Muscle of leg (tissue), 11 donors: ENCODE data around the gene PTP4A2. TPM values are rescaled to one million over a fixed set of nuclear protein-coding genes. Genes with fewer than 3 reads are reported as not detected.

ENCODE experiments used
- DNase-seq: peaks from one replicate; pipeline ENCODE4 v3.0.0; 2013
- H3K27ac ChIP-seq: one replicate; pipeline ENCODE4 v1.5.1; 2013; ENCODE audit warnings: mild to moderate bottlenecking, low read length, control low read depth
- H3K27me3 ChIP-seq: one replicate; pipeline ENCODE4 v1.6.1; 2013; ENCODE audit warnings: low read length; ENCODE audit not compliant: control insufficient read depth, insufficient read depth
- H3K36me3 ChIP-seq: one replicate; pipeline ENCODE4 v1.6.1; 2013; ENCODE audit warnings: low read length; ENCODE audit not compliant: control insufficient read depth, insufficient read depth
- H3K4me1 ChIP-seq: one replicate; pipeline ENCODE4 v1.6.1; 2013; ENCODE audit warnings: low read length; ENCODE audit not compliant: control insufficient read depth, insufficient read depth
- H3K4me3 ChIP-seq: one replicate; pipeline ENCODE4 v1.5.1; 2013; ENCODE audit warnings: low read length, control low read depth
- H3K9me3 ChIP-seq: replicated peaks from 2 replicates; pipeline ENCODE4 v1.6.1; 2013; ENCODE audit warnings: low read depth, low read length; ENCODE audit not compliant: control insufficient read depth
- WGBS: methylation state at CpG from one replicate; pipeline ENCODE4 v1.1.5; 2013; ENCODE audit warnings: missing lambda C conversion rate; ENCODE audit not compliant: insufficient coverage; 5-methylcytosine and 5-hydroxymethylcytosine counted together
- polyA plus RNA-seq, 8 donors: library from polyadenylated mRNA; unstranded; fragments of 120-200 nt; gene quantifications; one replicate each; pipeline versions ENCODE4 v1.2.1 to v1.2.3, GENCODE V29; 2013; ENCODE audit warnings: inconsistent platforms in 1 of 8, low replicate concordance in 1 of 8; ENCODE audit not compliant: insufficient read length in 8 of 8, insufficient read depth in 1 of 8
- total RNA-seq: library from RNA; stranded (reverse); fragments of 120-200 nt; gene quantifications from one replicate; pipeline ENCODE4 v1.2.4, GENCODE V29; 2013

The PTP4A2 gene
- total and polyA plus RNA-seq, 9 donors, result 147 to 260 (median 203) TPM

DNA sequence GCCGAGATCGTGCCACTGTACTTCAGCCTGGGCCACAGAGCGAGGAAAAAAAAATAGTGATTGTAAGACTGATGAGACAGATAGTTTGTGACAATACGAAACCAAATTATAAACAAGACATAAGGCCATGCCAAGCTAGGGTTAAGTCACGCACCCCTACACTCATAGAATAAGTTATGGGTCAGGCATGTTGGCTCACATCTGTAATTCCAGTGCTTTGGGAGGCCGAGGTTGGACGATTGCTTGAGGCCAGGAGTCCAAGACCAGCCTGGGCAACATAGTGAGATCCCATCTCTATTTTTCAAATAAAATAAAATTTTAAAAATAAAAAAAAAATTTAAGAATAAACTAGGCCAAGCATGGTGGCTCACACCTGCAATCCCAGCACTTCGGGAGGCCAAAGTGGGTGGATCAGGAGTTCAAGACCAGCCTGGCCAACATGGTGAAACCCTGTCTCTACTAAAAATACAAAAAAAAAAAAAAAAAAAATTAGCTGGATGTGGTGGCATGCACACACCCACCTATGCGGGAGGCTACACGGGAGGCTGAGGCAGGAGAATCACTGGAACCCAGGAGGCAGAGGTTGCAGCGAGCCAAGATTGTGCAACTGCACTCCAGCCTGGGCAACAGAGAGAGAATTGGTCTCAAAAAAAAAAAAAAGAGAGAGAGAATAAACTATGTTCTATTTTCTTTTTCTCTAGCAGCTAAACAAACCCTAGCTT, 72.3 kb downstream of the PTP4A2 start:
- H3K27me3 ChIP-seq, result peaks cover 2% of the 10 kb centered on the region

DNA sequence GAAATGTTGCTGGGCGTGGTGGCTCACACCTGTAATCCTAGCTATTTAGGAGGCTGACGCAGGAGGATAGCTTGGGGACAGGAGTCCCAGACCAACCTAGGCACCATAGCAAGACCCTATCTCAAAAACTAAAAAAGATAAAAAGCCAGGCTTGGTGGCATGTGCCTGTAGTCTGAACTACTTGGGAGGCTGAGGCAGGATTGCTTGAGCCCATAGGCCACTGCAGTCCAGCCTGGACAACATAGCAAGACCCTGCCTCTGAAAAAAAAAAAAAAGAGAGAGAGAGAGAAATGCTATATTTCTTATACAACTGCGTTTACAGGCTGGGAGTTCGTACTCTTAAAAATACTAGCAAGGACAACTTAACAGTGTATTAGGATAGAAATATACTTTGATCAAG, 76.1 kb downstream of the PTP4A2 start:
- Histone ChIP-seq H3K4me3 (no peak overlapping the region), H3K27me3 (peaks cover 2% of the 10 kb centered on the region), H3K36me3 (no peaks in the 10 kb centered on the region), H3K27ac (no peak overlapping the region), H3K4me1 (no peaks in the 10 kb centered on the region), H3K9me3 (no peaks in the 10 kb centered on the region)
- no CpG with 5 or more reads among the region's 4 CpGs for WGBS
- DNase-seq, result no peak

More for the DNA sequence above, 72.3 kb downstream of the PTP4A2 start:
- Histone ChIP-seq H3K4me1 (no peaks in the 10 kb centered on the region), H3K4me3 (no peak overlapping the region), H3K27ac (no peak overlapping the region), H3K36me3 (no peaks in the 10 kb centered on the region), H3K9me3 (no peaks in the 10 kb centered on the region)
- WGBS, result no CpG with 5 or more reads among the region's 11 CpGs
- no peak for DNase-seq

DNA sequence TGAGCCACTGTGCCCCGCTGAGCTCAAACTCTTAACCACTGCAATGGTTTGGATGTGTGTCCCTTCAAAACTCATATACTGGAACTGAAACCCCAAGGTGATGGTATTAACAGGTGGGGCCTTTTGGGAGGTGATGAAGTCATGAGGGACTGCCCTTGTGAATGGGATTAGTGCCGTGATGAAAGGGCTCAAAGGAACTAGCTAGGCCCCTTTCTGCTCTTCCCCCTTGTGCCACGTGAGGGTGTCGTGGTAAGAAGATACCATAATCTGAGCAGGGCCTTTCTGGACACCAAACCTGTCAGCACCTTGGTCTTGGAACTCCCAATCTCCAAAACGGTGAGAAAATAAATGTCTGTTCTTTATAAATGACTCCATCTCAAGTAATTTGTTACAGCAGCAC, 76.8 kb downstream of the PTP4A2 start:
- peaks cover 2% of the 10 kb centered on the region for H3K27me3 ChIP-seq
- H3K27ac ChIP-seq, result no peak overlapping the region
- H3K4me3 ChIP-seq, result no peak overlapping the region
- no peaks in the 10 kb centered on the region for H3K36me3 ChIP-seq
- H3K4me1 ChIP-seq, result no peaks in the 10 kb centered on the region
- 72% methylated on average over 2 of the region's 5 CpGs for WGBS
- no peak for DNase-seq
- no peaks in the 10 kb centered on the region for H3K9me3 ChIP-seq

DNA sequence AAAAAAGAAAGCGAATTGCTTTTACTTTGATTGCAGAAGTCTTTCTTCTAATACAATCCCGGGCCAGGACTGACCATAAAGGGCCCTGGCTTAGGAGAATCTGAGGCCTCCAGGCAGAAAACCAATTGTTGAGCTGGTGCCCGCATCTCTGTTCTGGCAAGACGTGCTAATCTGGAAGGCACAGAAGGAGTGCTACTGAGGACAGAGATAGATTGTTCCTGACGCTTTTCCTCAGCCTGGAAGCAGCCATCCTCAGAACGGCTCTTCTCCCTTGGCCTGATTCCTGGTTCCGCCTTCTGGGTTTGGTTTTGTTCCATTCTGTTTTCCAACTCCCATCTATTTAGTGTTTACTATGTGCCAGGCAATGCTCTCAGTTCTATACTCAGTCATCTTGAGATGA, 77.6 kb downstream of the PTP4A2 start:
- H3K27ac ChIP-seq, result no peak overlapping the region
- no peak overlapping the region for H3K4me3 ChIP-seq
- no peaks in the 10 kb centered on the region for H3K9me3 ChIP-seq
- H3K4me1 ChIP-seq, result no peaks in the 10 kb centered on the region
- H3K36me3 ChIP-seq, result no peaks in the 10 kb centered on the region
- WGBS, result 84% methylated on average over 4 of the region's 7 CpGs
- no peak for DNase-seq
- peaks cover 2% of the 10 kb centered on the region for H3K27me3 ChIP-seq

DNA sequence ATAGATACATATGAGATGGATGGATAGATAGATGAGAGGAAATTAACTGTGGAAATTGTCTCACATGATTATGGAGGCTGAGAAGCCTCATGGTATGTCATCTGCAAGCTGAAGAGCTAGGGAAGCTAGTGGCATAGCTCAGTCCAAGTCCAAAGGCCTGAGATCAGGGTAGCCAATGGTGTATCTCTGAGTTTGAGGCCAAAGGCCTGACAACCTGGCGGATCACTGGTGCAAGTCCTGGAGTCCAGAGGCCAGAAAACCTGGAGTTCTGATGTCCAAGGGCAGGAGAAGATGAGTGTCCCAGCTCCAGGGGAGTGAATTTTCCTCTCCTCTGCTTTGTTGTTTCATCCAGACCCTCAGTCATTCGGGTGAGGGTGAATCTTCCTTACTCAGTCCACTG, 78.4 kb downstream of the PTP4A2 start:
- peaks cover 2% of the 10 kb centered on the region for H3K27me3 ChIP-seq
- H3K9me3 ChIP-seq, result no peaks in the 10 kb centered on the region
- no peak for DNase-seq
- no peak overlapping the region for H3K27ac ChIP-seq
- H3K4me3 ChIP-seq, result no peak overlapping the region
- H3K36me3 ChIP-seq, result no peaks in the 10 kb centered on the region
- no peaks in the 10 kb centered on the region for H3K4me1 ChIP-seq
- WGBS, result 83% methylated on average over 2 of the region's 2 CpGs

DNA sequence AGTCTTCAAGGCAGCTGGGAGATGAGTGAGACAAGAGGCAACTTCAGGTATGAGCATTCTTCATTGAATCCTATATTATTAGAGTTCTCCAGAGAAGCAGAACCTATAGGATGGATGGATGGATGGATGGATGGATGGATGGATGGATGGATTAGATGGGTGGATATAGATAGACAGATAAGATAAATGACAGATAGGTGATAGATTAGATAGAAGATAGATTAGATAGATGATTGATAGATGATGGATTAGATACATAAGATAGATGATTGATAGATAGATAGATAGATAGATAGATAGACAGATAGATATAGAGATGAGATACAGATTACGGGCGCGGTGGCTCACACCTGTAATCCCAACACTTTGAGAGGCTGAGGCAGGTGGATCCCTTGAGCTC, 79.1 kb downstream of the PTP4A2 start:
- no peak for DNase-seq
- H3K27me3 ChIP-seq, result peaks cover under 1% of the 10 kb centered on the region
- H3K36me3 ChIP-seq, result no peaks in the 10 kb centered on the region
- H3K4me3 ChIP-seq, result no peak overlapping the region
- WGBS, result 100% methylated on average over 3 of the region's 3 CpGs
- no peaks in the 10 kb centered on the region for H3K9me3 ChIP-seq
- no peak overlapping the region for H3K27ac ChIP-seq
- H3K4me1 ChIP-seq, result no peaks in the 10 kb centered on the region

DNA sequence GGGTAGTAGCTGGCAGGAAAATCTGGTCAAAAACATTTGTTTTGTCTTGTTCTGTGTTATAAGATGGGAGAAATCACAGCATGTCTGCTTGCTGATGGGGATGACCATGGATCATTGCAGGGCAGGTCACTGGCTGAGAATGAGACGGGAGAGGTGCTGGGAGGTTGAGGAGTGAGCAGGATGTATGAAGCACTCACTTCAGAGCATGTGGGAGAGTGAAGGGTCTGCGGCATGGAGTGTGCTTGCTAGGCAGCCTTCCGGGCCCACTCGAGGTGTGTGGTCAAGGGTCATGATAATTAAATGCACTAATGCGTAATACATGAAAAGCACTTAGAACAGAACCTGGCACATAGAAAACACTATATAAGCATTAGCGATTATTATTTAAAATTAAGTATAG, 80.3 kb downstream of the PTP4A2 start:
- Histone ChIP-seq H3K4me1 (no peaks in the 10 kb centered on the region), H3K27me3 (no peaks in the 10 kb centered on the region), H3K9me3 (no peaks in the 10 kb centered on the region), H3K36me3 (no peaks in the 10 kb centered on the region), H3K27ac (no peak overlapping the region), H3K4me3 (no peak overlapping the region)
- no CpG with 5 or more reads among the region's 6 CpGs for WGBS
- no peak for DNase-seq

Other genes starting within 250 kb of the PTP4A2 start
- gene COL16A1, start 234.4 kb downstream of the PTP4A2 start, total RNA-seq, result 229 TPM
- gene COL16A1, start 234.4 kb downstream of the PTP4A2 start, polyA plus RNA-seq, result 100 to 1,000 TPM in 7 of 8 donors, 10 to 100 TPM in 1; 96.2 to 245 (median 136) TPM
- 12.5 TPM for gene ADGRB2, start 174.0 kb downstream of the PTP4A2 start, total RNA-seq
- 10 to 100 TPM; 14.9 to 21.7 (median 20.0) TPM for gene ADGRB2, start 174.0 kb downstream of the PTP4A2 start, polyA plus RNA-seq
- 0.13 TPM for gene SPOCD1, start 122.3 kb downstream of the PTP4A2 start, total RNA-seq
- under 1 TPM; 0.25 to 0.75 (median 0.55) TPM for gene SPOCD1, start 122.3 kb downstream of the PTP4A2 start, polyA plus RNA-seq
- gene KHDRBS1, start 75.5 kb upstream of the PTP4A2 start, total RNA-seq, result 60.7 TPM
- 100 to 1,000 TPM; 125 to 173 (median 146) TPM for gene KHDRBS1, start 75.5 kb upstream of the PTP4A2 start, polyA plus RNA-seq
- gene TMEM39B, start 134.6 kb upstream of the PTP4A2 start, total RNA-seq, result 4.1 TPM
- 10 to 100 TPM; 11.8 to 18.0 (median 14.5) TPM for gene TMEM39B, start 134.6 kb upstream of the PTP4A2 start, polyA plus RNA-seq
- gene KPNA6, start 169.7 kb upstream of the PTP4A2 start, total RNA-seq, result 24.4 TPM
- 10 to 100 TPM; 19.7 to 28.3 (median 23.8) TPM for gene KPNA6, start 169.7 kb upstream of the PTP4A2 start, polyA plus RNA-seq
- 32.8 TPM for gene TXLNA, start 241.3 kb upstream of the PTP4A2 start, total RNA-seq
- gene TXLNA, start 241.3 kb upstream of the PTP4A2 start, polyA plus RNA-seq, result 10 to 100 TPM; 30.5 to 46.2 (median 34.5) TPM